ENCODE results near the gene OSBPL10.

The OSBPL10 gene

GRCh38 chr3:31985831-31986230 lies 4.8 kb upstream of the OSBPL10 start:
- TF ChIP-seq, protein P1, sequence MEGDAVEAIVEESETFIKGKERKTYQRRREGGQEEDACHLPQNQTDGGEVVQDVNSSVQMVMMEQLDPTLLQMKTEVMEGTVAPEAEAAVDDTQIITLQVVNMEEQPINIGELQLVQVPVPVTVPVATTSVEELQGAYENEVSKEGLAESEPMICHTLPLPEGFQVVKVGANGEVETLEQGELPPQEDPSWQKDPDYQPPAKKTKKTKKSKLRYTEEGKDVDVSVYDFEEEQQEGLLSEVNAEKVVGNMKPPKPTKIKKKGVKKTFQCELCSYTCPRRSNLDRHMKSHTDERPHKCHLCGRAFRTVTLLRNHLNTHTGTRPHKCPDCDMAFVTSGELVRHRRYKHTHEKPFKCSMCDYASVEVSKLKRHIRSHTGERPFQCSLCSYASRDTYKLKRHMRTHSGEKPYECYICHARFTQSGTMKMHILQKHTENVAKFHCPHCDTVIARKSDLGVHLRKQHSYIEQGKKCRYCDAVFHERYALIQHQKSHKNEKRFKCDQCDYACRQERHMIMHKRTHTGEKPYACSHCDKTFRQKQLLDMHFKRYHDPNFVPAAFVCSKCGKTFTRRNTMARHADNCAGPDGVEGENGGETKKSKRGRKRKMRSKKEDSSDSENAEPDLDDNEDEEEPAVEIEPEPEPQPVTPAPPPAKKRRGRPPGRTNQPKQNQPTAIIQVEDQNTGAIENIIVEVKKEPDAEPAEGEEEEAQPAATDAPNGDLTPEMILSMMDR (IDR thresholded peaks at IDR 0.05; ENCODE audit: low read depth, low read length) = no peak
- H3K4me3 ChIP-seq (ENCODE audit: low read depth, low read length) = no peak overlapping the region

GRCh38 chr3:31984321-31984720 lies 3.3 kb upstream of the OSBPL10 start:
- TF ChIP-seq, protein P1 (IDR thresholded peaks at IDR 0.05; ENCODE audit: low read depth, low read length) = no peak
- H3K4me3 ChIP-seq (ENCODE audit: low read depth, low read length) = no peak overlapping the region

GRCh38 chr3:31980530-31981205 lies 394 bp downstream of the OSBPL10 start:
- TF ChIP-seq, protein P1 (IDR thresholded peaks at IDR 0.05; ENCODE audit: low read depth, low read length) = no peak
- H3K4me3 ChIP-seq (ENCODE audit: low read depth, low read length) = peak overlapping the region; percentile 79

DNA sequence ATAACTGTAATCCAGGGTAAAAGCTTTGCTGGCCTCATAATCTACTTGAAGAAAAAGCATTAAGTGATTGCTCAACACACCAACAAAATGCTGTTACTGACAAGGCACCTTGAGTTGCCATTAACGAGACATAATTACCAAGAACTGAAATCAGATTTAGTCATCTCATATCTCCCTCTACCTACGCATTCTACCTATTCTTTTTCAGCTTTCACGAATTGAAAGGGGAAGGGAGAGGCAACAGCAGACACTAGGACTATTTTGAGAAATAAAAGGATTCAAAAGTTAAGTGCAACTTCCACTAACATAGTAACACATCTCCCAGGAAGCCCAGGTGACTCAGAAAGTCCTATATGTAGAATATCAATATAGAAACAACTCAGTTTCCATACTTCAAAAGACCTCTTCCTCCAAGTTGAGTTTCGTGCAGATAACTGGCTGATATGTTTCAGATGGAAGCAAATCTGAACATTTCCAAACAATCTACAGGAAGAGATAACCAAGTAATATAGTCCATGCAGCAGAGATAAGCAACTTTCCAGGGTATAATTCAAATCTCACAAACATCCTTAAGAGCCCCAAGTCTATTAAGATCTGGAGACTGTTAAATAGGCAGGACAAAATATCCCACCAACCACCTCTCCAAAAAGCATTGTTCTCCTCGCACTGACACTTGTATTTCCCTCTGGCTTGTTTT lies 1.9 kb downstream of the OSBPL10 start:
- TF ChIP-seq, protein P1 (IDR thresholded peaks at IDR 0.05; ENCODE audit: low read depth, low read length) = no peak
- H3K4me3 ChIP-seq (ENCODE audit: low read depth, low read length) = no peak overlapping the region

- TF ChIP-seq, protein P1 (IDR thresholded peaks at IDR 0.05; ENCODE audit: low read depth, low read length) = no peak
- H3K4me3 ChIP-seq (ENCODE audit: low read depth, low read length) = no peak overlapping the region
These were observed 2.5 kb downstream of the OSBPL10 start for GRCh38 chr3:31978553-31978952.

GRCh38 chr3:31977736-31978135 lies 3.3 kb downstream of the OSBPL10 start:
- H3K4me3 ChIP-seq (ENCODE audit: low read depth, low read length) = no peak overlapping the region
- TF ChIP-seq, protein P1 (IDR thresholded peaks at IDR 0.05; ENCODE audit: low read depth, low read length) = no peak

DNA sequence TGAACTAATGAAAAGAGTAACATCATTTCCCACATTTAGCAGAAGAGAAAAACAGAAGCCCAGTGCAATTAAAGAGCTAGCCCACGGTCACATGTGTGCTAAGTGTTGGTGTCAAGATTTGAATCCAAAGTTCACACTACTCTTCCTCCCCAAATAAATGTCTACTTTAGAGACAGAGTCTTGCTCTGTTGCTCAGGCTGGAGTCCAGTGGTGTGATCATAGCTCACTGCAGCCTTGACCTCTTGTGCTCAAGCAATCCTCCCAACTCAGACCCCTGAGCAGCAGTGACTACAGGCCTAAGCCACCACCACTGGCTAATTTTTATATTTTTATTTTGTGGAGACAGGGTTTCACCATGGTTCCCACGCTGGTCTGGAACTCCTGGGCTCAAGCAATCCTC lies 4.8 kb downstream of the OSBPL10 start:
- H3K4me3 ChIP-seq (ENCODE audit: low read depth, low read length) = no peak overlapping the region
- TF ChIP-seq, protein P1 (IDR thresholded peaks at IDR 0.05; ENCODE audit: low read depth, low read length) = no peak
